ENCODE data around the gene CA10.

Gene CA10

DNA sequence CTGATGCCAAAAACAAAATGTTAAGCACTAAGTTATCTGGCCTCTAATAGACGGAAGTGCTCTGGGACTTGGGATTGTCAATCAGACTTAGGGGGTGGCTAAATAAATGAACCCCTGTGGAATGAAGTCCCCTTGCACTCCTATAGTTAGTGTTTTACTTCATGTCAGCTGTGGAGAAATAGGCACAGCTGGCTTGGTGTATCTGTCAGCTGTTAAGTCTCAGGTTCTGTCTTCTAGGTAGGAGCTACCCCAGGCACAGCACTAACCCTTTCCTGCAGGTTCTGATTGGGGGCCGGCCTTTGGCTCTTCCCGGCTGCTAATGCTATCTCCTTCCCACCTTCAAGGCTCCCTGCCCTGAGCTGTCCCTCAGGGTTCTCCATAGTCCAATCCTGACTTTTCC, 487.6 kb downstream of the CA10 start:
- TF ChIP-seq, protein P1, sequence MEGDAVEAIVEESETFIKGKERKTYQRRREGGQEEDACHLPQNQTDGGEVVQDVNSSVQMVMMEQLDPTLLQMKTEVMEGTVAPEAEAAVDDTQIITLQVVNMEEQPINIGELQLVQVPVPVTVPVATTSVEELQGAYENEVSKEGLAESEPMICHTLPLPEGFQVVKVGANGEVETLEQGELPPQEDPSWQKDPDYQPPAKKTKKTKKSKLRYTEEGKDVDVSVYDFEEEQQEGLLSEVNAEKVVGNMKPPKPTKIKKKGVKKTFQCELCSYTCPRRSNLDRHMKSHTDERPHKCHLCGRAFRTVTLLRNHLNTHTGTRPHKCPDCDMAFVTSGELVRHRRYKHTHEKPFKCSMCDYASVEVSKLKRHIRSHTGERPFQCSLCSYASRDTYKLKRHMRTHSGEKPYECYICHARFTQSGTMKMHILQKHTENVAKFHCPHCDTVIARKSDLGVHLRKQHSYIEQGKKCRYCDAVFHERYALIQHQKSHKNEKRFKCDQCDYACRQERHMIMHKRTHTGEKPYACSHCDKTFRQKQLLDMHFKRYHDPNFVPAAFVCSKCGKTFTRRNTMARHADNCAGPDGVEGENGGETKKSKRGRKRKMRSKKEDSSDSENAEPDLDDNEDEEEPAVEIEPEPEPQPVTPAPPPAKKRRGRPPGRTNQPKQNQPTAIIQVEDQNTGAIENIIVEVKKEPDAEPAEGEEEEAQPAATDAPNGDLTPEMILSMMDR (conservative IDR thresholded peaks at IDR 0.05; ENCODE audit: low read length): no peak
- TF ChIP-seq EZH2phosphoT487 (IDR thresholded peaks at IDR 0.05; ENCODE audit: borderline replicate concordance): no peak
- Histone ChIP-seq H3K4me2 (ENCODE audit: low read depth, low read length, poor library complexity, severe bottlenecking) (no peak overlapping the region), H4K20me1 (ENCODE audit: insufficient read depth, low read length, poor library complexity, severe bottlenecking) (no peaks in the 10 kb centered on the region), H3K79me2 (ENCODE audit: insufficient read depth, low read length) (no peaks in the 10 kb centered on the region), H3K4me3 (ENCODE audit: low read length, poor library complexity, severe bottlenecking) (no peak overlapping the region), H3K9ac (ENCODE audit: low read depth, low read length, poor library complexity, severe bottlenecking) (no peak overlapping the region), H3K27me3 (ENCODE audit: insufficient read depth, low read length, poor library complexity, severe bottlenecking) (peaks cover 22% of the 10 kb centered on the region), H3K4me1 (ENCODE audit: insufficient read depth, low read length, poor library complexity, severe bottlenecking) (no peaks in the 10 kb centered on the region), H3K9me2 (replicated peaks; ENCODE audit: low read depth, low read length) (no peaks in the 10 kb centered on the region), H3F3A (ENCODE audit: low read depth) (no peaks in the 10 kb centered on the region), H3K36me3 (ENCODE audit: insufficient read depth, low read length) (no peaks in the 10 kb centered on the region), H2AFZ (ENCODE audit: low read length) (no peak overlapping the region), H3K9me3 (ENCODE audit: insufficient read depth, low read depth, low read length) (no peaks in the 10 kb centered on the region)

DNA sequence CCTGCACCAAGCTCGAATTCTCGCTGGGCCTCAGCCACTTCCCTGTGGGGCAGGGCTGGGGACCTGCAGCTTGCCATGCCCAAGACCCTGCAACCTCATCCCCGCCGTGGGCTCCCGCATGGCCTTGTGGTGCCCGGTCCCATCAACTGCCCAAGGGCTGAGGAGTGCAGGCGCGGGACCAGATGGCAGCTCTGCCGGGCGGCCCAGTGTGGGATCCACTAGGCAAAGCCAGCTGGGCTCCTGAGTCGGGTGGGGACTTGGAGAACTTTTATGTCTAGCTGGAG, 489.6 kb downstream of the CA10 start:
- no peak overlapping the region for H3K4me2 ChIP-seq (ENCODE audit: low read depth, low read length, poor library complexity, severe bottlenecking)
- no peaks in the 10 kb centered on the region for H3K36me3 ChIP-seq (ENCODE audit: insufficient read depth, low read length)

DNA sequence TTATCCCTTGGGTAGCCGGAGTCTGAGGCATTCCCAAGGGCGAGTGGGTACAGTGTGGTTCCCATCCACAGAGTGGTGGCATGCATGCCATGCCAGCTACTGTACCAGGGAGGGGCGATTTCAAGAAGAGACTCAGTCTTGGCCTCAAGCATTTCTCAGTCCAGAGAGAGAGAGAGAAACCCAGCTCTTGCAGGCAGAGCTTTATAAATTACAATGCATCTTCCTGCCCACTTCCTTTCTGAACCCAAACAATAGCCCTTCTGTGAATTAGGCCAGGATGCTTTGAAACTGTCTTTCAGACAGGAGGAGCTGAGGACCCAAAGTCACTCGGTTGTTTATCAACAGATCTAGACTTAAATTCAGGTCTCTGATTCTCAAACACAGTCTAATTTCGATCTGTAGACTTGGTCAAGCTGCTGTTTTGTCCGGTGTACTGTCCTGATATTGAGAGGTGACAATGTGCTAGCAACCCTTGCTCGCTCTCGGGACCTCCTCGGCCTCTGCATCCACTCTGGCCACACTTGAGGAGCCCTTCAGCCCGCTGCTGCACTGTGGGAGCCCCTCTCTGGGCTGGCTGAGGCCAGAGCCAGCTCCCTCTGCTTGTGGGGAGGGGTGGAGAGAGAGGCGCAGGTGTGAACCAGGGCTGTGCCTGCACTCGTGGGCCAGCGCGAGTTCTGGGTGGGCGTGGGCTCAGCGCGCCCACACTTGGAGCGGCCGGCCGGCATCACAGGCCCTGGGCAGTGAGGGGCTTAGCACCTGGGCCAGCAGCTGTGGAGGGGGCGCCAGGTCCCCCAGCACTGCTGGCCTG, 490.2 kb downstream of the CA10 start:
- Histone ChIP-seq H3K4me1 (ENCODE audit: insufficient read depth, low read length, poor library complexity, severe bottlenecking) (no peaks in the 10 kb centered on the region), H3K4me3 (ENCODE audit: low read length, poor library complexity, severe bottlenecking) (no peak overlapping the region), H4K20me1 (ENCODE audit: insufficient read depth, low read length, poor library complexity, severe bottlenecking) (no peaks in the 10 kb centered on the region), H3F3A (ENCODE audit: low read depth) (no peaks in the 10 kb centered on the region), H3K9me2 (replicated peaks; ENCODE audit: low read depth, low read length) (no peaks in the 10 kb centered on the region), H3K36me3 (ENCODE audit: insufficient read depth, low read length) (no peaks in the 10 kb centered on the region), H3K27me3 (ENCODE audit: insufficient read depth, low read length, poor library complexity, severe bottlenecking) (peaks cover 32% of the 10 kb centered on the region), H2AFZ (ENCODE audit: low read length) (no peak overlapping the region), H3K4me2 (ENCODE audit: low read depth, low read length, poor library complexity, severe bottlenecking) (no peak overlapping the region), H3K9ac (ENCODE audit: low read depth, low read length, poor library complexity, severe bottlenecking) (no peak overlapping the region), H3K9me3 (ENCODE audit: insufficient read depth, low read depth, low read length) (no peaks in the 10 kb centered on the region), H3K79me2 (ENCODE audit: insufficient read depth, low read length) (no peaks in the 10 kb centered on the region)
- TF ChIP-seq, protein P1 (conservative IDR thresholded peaks at IDR 0.05; ENCODE audit: low read length): no peak
- no peak for TF ChIP-seq EZH2phosphoT487 (IDR thresholded peaks at IDR 0.05; ENCODE audit: borderline replicate concordance)

More for the DNA sequence above, 489.6 kb downstream of the CA10 start:
- H3K4me1 ChIP-seq (ENCODE audit: insufficient read depth, low read length, poor library complexity, severe bottlenecking): no peaks in the 10 kb centered on the region
- no peaks in the 10 kb centered on the region for H3F3A ChIP-seq (ENCODE audit: low read depth)
- H3K79me2 ChIP-seq (ENCODE audit: insufficient read depth, low read length): no peaks in the 10 kb centered on the region
- H3K9me2 ChIP-seq (replicated peaks; ENCODE audit: low read depth, low read length): no peaks in the 10 kb centered on the region
- peaks cover 32% of the 10 kb centered on the region for H3K27me3 ChIP-seq (ENCODE audit: insufficient read depth, low read length, poor library complexity, severe bottlenecking)
- no peak overlapping the region for H3K4me3 ChIP-seq (ENCODE audit: low read length, poor library complexity, severe bottlenecking)
- H4K20me1 ChIP-seq (ENCODE audit: insufficient read depth, low read length, poor library complexity, severe bottlenecking): no peaks in the 10 kb centered on the region
- H3K9me3 ChIP-seq (ENCODE audit: insufficient read depth, low read depth, low read length): no peaks in the 10 kb centered on the region
- no peak overlapping the region for H3K9ac ChIP-seq (ENCODE audit: low read depth, low read length, poor library complexity, severe bottlenecking)
- TF ChIP-seq EZH2phosphoT487 (IDR thresholded peaks at IDR 0.05; ENCODE audit: borderline replicate concordance): no peak
- TF ChIP-seq, protein P1 (conservative IDR thresholded peaks at IDR 0.05; ENCODE audit: low read length): no peak
- no peak overlapping the region for H2AFZ ChIP-seq (ENCODE audit: low read length)
